ENCODE data around the gene ZBTB34.
A peak's percentile ranks its signal among the peaks of the same experiment; 100 is the strongest.

The ZBTB34 gene

GRCh38 chr9:126833710-126834345 is 26.6 kb upstream of the ZBTB34 start:
- no peak for DNase-seq (ENCODE audit: low read depth)
- H3K4me3 ChIP-seq (ENCODE audit: low read depth, low read length), result no peak overlapping the region

DNA sequence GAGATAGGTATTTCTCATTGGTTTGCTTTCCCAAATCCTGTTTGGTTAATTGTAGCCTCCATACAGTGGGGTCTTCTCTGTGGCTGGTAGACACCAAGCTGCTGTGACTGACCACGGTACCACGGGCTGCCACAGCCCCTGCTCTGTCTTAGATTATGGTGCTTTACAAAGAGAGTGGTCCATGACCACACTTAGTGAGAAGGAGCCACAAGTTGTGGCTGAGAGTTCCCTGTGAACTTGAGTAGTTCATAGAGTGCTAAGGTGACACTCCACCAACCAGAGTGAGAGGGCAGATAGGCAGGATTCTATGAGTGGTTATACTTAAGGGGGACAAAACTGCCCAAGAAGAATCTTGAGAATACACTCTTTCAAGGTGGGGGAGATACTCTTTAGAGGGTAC is 25.8 kb upstream of the ZBTB34 start:
- TF ChIP-seq, protein P1, sequence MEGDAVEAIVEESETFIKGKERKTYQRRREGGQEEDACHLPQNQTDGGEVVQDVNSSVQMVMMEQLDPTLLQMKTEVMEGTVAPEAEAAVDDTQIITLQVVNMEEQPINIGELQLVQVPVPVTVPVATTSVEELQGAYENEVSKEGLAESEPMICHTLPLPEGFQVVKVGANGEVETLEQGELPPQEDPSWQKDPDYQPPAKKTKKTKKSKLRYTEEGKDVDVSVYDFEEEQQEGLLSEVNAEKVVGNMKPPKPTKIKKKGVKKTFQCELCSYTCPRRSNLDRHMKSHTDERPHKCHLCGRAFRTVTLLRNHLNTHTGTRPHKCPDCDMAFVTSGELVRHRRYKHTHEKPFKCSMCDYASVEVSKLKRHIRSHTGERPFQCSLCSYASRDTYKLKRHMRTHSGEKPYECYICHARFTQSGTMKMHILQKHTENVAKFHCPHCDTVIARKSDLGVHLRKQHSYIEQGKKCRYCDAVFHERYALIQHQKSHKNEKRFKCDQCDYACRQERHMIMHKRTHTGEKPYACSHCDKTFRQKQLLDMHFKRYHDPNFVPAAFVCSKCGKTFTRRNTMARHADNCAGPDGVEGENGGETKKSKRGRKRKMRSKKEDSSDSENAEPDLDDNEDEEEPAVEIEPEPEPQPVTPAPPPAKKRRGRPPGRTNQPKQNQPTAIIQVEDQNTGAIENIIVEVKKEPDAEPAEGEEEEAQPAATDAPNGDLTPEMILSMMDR (IDR thresholded peaks at IDR 0.05; ENCODE audit: low read depth, low read length, missing control alignments), result no peak
- no peak for DNase-seq (ENCODE audit: low read depth)
- H3K4me3 ChIP-seq (ENCODE audit: low read depth, low read length), result no peak overlapping the region

More at GRCh38 chr9:126833710-126834345, 26.6 kb upstream of the ZBTB34 start:
- TF ChIP-seq, protein P1 (IDR thresholded peaks at IDR 0.05; ENCODE audit: low read depth, low read length, missing control alignments), result no peak

DNA sequence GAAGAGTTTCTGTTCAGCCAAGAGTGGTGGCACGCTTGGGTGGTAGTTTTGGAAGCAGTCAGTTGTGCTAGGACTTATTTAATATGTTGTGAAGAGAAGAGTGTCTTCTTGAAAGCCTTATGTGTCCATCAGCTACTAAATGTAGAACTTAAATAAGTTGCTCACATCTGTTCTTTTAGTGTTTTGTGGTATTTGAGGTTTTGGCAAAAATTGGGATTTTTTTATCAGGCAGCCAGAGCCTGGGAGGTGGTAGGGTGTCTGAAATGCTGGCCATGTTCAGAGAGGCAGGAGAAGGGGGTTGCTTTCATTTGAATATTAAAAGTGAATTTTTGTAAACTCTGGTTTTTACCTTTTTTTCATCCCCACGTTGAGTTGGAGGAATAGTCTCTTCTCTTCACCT is 24.2 kb upstream of the ZBTB34 start:
- TF ChIP-seq, protein P1 (IDR thresholded peaks at IDR 0.05; ENCODE audit: low read depth, low read length, missing control alignments), result no peak
- DNase-seq (ENCODE audit: low read depth), result no peak

GRCh38 chr9:126838055-126838811 is 22.2 kb upstream of the ZBTB34 start:
- H3K4me3 ChIP-seq (ENCODE audit: low read depth, low read length), result peak overlapping the region; percentile 1; the same call in 1 of the 2 replicates
- TF ChIP-seq, protein P1 (IDR thresholded peaks at IDR 0.05; ENCODE audit: low read depth, low read length, missing control alignments), result no peak
- DNase-seq (ENCODE audit: low read depth), result no peak

More for the DNA sequence above, 24.2 kb upstream of the ZBTB34 start:
- no peak overlapping the region for H3K4me3 ChIP-seq (ENCODE audit: low read depth, low read length)

- H3K4me3 ChIP-seq (ENCODE audit: low read depth, low read length), result no peak overlapping the region; the same call in 1 of the 2 replicates
- peak; percentile 64 for DNase-seq (ENCODE audit: low read depth)
- TF ChIP-seq, protein P1 (IDR thresholded peaks at IDR 0.05; ENCODE audit: low read depth, low read length, missing control alignments), result no peak
These were observed 21.5 kb upstream of the ZBTB34 start for GRCh38 chr9:126838895-126839294.

- H3K4me3 ChIP-seq (ENCODE audit: low read depth, low read length), result peak overlapping the region; percentile 8; the same call in 1 of the 2 replicates
- TF ChIP-seq, protein P1 (IDR thresholded peaks at IDR 0.05; ENCODE audit: low read depth, low read length, missing control alignments), result no peak
- no peak for DNase-seq (ENCODE audit: low read depth)
These were observed 21.1 kb upstream of the ZBTB34 start for GRCh38 chr9:126839301-126839700.
